HFFc6 (cell line): Measurements from ENCODE around the gene HOXC9. TPM values are rescaled to one million over a fixed set of nuclear protein-coding genes. Genes with fewer than 3 reads are reported as not detected.
A peak's percentile ranks its signal among the peaks of the same experiment; 100 is the strongest.

Source experiments
- DNase-seq: peaks from one replicate; pipeline ENCODE4 v3.0.0-alpha.2; 2018
- H3K27ac Mint-ChIP-seq: 2 replicates; pipeline ENCODE4 v1.8.0; 2020; ENCODE audit warnings: mild to moderate bottlenecking, mixed read lengths
- H3K27me3 Mint-ChIP-seq: 2 replicates; pipeline ENCODE4 v1.8.0; 2021; ENCODE audit warnings: mild to moderate bottlenecking, moderate library complexity, mixed read lengths; ENCODE audit not compliant: insufficient read depth
- H3K36me3 Mint-ChIP-seq: 2 replicates; pipeline ENCODE4 v1.8.0; 2021; ENCODE audit warnings: low read depth, mixed read lengths
- H3K4me1 Mint-ChIP-seq: 2 replicates; pipeline ENCODE4 v1.8.0; 2020; ENCODE audit warnings: low read depth, mixed read lengths
- H3K4me3 Mint-ChIP-seq: 2 replicates; pipeline ENCODE4 v1.8.0; 2020; ENCODE audit warnings: mild to moderate bottlenecking, moderate library complexity, mixed read lengths
- H3K9me3 Mint-ChIP-seq: 2 replicates; pipeline ENCODE4 v1.8.0; 2020; ENCODE audit warnings: mild to moderate bottlenecking, mixed read lengths
- total RNA-seq, 6 experiments: library from RNA; stranded (reverse); fragmentation: NEBNext Ultra II Directional; extraction: Animal tissue kit (Norgen Biotek cat#: 25700); gene quantifications; 2 replicates in 1 of 6; 3 replicates in 5 of 6; pipeline ENCODE4 v1.2.3, GENCODE V29; 2021
- TF ChIP-seq, protein P1 (sequence below): fragments of 200-600 bp; sonication (generic); IDR thresholded peaks from 2 replicates; pipeline ENCODE4 v1.5.0; 2021; ENCODE audit warnings: antibody characterized with exemption, mild to moderate bottlenecking

Gene HOXC9
- total RNA-seq, 6 experiments from 2014 or later = 0.17 to 1.5 (median 1.1) TPM

DNA sequence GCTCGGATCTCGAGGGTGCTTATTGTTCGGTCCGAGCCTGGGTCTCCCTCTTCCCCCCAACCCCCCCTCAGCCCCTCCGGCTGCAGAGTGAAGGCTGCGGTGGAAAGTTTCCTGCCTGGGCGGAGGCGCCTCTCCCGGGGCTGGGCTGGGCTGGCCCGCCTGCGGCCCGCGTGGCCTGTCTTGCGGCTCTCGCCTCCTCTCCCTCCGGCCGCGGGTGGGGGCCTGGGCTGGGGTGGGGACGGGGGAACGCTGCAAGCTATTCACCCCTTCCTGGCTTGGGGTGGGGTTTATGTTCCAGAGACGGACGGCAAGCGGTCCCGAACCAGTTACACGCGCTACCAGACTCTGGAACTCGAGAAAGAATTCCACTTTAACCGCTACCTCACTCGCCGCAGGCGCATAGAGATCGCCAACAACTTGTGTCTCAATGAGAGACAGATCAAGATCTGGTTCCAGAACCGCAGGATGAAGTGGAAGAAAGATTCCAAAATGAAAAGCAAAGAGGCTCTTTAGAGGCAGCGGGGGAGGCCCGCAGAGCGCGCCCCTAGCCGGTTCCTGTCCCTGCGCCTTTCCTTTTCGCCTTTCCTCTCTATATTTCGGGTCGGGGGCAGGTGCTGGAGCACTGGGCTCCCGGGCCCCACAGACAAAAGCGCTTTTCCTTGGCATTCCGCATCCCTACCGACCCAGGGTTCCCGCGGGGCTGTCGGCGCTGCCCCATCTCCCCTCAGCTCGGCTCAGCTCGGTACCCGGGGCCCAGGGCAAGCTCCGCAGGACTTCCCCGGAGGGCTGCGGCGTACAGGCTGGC lies 34.2 kb downstream of the HOXC9 start:
- no peak overlapping the region for H3K27ac Mint-ChIP-seq
- peaks cover 64% of the 10 kb centered on the region for H3K27me3 Mint-ChIP-seq
- peaks cover 5% of the 10 kb centered on the region; the same call in 1 of the 2 replicates for H3K9me3 Mint-ChIP-seq
- peaks cover 9% of the 10 kb centered on the region; the same call in 1 of the 2 replicates for H3K4me1 Mint-ChIP-seq
- TF ChIP-seq, protein P1, sequence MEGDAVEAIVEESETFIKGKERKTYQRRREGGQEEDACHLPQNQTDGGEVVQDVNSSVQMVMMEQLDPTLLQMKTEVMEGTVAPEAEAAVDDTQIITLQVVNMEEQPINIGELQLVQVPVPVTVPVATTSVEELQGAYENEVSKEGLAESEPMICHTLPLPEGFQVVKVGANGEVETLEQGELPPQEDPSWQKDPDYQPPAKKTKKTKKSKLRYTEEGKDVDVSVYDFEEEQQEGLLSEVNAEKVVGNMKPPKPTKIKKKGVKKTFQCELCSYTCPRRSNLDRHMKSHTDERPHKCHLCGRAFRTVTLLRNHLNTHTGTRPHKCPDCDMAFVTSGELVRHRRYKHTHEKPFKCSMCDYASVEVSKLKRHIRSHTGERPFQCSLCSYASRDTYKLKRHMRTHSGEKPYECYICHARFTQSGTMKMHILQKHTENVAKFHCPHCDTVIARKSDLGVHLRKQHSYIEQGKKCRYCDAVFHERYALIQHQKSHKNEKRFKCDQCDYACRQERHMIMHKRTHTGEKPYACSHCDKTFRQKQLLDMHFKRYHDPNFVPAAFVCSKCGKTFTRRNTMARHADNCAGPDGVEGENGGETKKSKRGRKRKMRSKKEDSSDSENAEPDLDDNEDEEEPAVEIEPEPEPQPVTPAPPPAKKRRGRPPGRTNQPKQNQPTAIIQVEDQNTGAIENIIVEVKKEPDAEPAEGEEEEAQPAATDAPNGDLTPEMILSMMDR = no peak
- no peak for DNase-seq
- H3K4me3 Mint-ChIP-seq = no peak overlapping the region
- no peaks in the 10 kb centered on the region for H3K36me3 Mint-ChIP-seq

DNA sequence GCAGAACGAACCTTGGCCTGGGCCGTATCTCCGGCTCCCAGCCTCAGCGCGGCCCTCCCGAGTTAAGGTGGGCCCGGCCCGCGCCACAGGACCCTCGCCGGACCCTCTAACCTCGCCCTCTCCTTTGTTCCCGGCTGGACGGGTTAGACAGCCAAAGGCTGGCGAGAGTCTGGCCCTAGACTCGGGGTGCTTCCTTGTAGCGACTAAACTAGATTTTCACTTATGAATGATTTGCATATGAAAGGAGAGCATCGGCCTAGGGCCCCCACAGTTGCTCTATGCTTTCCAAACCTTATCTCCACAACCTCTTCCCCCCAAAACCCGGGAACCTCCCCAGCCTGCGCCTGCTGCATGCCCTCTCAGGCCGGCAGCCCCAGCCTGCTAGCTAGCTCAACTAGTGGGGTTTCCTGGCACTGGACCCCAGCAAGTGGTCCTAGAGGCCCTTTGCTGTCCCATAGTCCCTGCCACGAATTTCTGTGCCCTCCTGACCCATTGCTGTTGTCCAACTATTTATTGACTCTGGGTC lies 34.9 kb downstream of the HOXC9 start:
- Mint-ChIP-seq H3K27me3 (peaks cover 65% of the 10 kb centered on the region), H3K27ac (no peak overlapping the region), H3K4me3 (no peak overlapping the region), H3K9me3 (peaks cover 5% of the 10 kb centered on the region; the same call in 1 of the 2 replicates), H3K36me3 (no peaks in the 10 kb centered on the region), H3K4me1 (peaks cover 9% of the 10 kb centered on the region; the same call in 1 of the 2 replicates)
- no peak for DNase-seq
- TF ChIP-seq, protein P1 = no peak

DNA sequence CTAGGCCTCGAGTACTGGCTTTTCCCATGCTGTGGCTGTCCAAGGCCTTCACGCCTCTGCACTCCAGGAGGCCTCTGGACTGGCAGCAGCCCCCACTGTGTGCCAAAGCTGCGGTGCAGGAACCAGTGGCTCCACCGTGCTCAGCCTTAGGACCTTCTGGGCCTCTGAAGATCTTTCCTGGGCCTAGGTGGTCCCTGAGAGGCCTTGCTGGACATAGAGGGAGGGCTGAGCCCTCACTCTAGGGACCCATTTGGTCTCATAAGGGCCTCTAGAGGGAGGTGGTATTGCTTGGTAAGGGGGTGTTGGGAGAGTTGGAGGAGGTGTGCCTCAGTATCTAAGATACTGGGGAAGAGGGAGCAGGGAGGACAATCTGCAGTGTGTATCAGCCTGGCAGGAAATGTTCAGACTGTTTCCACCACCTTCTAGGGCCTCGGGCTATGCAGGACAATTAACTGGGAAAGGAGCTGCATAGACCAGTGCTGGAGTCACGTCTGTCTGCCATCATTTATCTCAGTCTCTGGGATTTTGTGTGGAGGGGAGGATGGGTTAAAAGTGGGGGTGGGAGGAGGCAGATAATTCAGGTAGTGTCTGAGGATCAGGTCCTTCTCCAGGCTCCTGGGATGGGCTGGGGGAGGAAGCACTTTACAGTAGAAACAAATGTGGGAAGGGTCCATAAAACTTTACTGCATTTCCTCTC lies 35.8 kb downstream of the HOXC9 start:
- peaks cover 9% of the 10 kb centered on the region; the same call in 1 of the 2 replicates for H3K4me1 Mint-ChIP-seq
- no peak overlapping the region for H3K27ac Mint-ChIP-seq
- H3K4me3 Mint-ChIP-seq = no peak overlapping the region

DNA sequence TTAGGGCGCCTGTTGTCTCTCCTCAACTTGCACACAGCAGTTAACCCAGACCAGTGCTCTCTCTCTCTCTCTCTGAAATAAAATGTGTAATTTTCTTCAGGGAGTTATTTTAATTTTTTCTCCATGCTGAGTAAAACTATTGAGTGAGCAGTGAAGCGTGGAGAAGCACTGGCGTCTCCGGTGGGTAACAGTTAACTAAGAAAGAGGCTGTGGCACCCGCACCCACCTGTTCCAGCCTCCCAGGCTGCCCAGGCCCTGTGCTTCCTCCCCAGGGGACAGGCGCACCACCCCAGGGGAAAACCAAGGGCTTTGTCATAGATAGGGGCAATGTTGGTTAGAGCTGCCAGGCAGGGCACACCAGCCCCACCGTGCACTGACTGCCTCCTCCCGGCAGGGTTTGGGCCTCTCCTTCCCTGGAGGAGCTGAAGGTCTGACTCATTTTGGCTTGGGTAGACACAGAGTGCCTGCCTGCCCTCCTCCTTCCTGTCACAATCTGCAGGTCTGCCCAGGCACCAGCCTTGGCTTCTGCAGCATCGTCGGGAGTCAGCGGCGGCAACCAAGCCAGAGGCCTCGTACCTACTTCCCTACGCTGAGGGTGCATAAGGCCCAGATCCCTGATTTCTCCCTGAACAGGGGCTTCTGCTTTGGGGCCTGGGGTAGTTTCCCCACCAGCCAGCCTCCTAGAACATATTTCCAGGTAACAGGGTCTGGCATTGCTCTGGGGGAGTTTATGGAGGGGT lies 36.8 kb downstream of the HOXC9 start:
- Mint-ChIP-seq H3K36me3 (no peaks in the 10 kb centered on the region), H3K27me3 (peaks cover 68% of the 10 kb centered on the region), H3K4me1 (peaks cover 9% of the 10 kb centered on the region; the same call in 1 of the 2 replicates), H3K27ac (no peak overlapping the region), H3K9me3 (peaks cover 5% of the 10 kb centered on the region; the same call in 1 of the 2 replicates), H3K4me3 (no peak overlapping the region)
- TF ChIP-seq, protein P1 = peak; percentile 13; the same call in 1 of the 2 replicates
- DNase-seq = no peak

More for the DNA sequence above, 35.8 kb downstream of the HOXC9 start:
- TF ChIP-seq, protein P1 = no peak
- Mint-ChIP-seq H3K27me3 (peaks cover 68% of the 10 kb centered on the region), H3K36me3 (no peaks in the 10 kb centered on the region), H3K9me3 (peaks cover 5% of the 10 kb centered on the region; the same call in 1 of the 2 replicates)
- no peak for DNase-seq
